ENCODE data around the gene UBA1. TPM values are rescaled to one million over a fixed set of nuclear protein-coding genes. Genes with fewer than 3 reads are reported as not detected.

UBA1 gene
- total and polyA plus RNA-seq, 10 of the 15 experiments (the other 5 are each of a cell fraction or from before 2014, with no cell fraction given): 60.4 to 314 (median 216) TPM

- WGBS (ENCODE audit: insufficient coverage, insufficient replicate concordance, low lambda C conversion rate, missing lambda C conversion rate): 68% methylated on average over 18 of the region's 18 CpGs
- RAD21 ChIA-PET (ENCODE audit: unreplicated experiment): no interaction called here
- intact Hi-C loops (cut with micrococcal nuclease; ENCODE audit: unreplicated experiment): no loop called here
- ATAC-seq (no peak), DNase-seq (ENCODE audit: low read depth, low spot score) (no peak), FAIRE-seq (no peak)
- POLR2A ChIA-PET: no interaction called here
- no peak overlapping the region for H3K27ac ChIP-seq (ENCODE audit: control insufficient read depth, insufficient read depth)
- no peaks in the 10 kb centered on the region for H3K79me2 ChIP-seq (ENCODE audit: control insufficient read depth, insufficient read depth, low read length)
- H3K9me3 ChIP-seq (replicated peaks; ENCODE audit: control insufficient read depth, insufficient read depth, low read length): no peaks in the 10 kb centered on the region
- H4K20me1 ChIP-seq (ENCODE audit: control insufficient read depth, insufficient read depth): no peaks in the 10 kb centered on the region
- peaks cover 0 to 19% of the 10 kb centered on the region in 2 experiments; a peak in 3 of 4 replicates for H3K36me3 ChIP-seq (ENCODE audit: control insufficient read depth in 2 of 2, insufficient read depth in 2 of 2, low read length in 1 of 2)
- SMC1A ChIA-PET (ENCODE audit: uncharacterized antibody, unreplicated experiment): no interaction called here
- H3K4me2 ChIP-seq (ENCODE audit: control insufficient read depth, insufficient read depth): no peak overlapping the region
- H3K27me3 ChIP-seq (replicated peaks in 1 of 2; ENCODE audit: control insufficient read depth in 2 of 2, insufficient read depth in 2 of 2, low read length in 1 of 2): no peaks in the 10 kb centered on the region; a peak in 1 of 4 replicates
- H3K9ac ChIP-seq (ENCODE audit: control insufficient read depth, insufficient read depth, low read length): no peak overlapping the region
- BruUV-seq (replicated peaks): no TSS peak
- CTCF ChIA-PET: no interaction called here
- in situ Hi-C loops (cut with MboI): no loop called here
- no peaks in the 10 kb centered on the region for H3K4me1 ChIP-seq (ENCODE audit: control insufficient read depth, insufficient read depth, low read length)
- TF ChIP-seq EED (IDR thresholded peaks at IDR 0.05; ENCODE audit: low read depth) (no peak), BCL3 (IDR thresholded peaks at IDR 0.05; ENCODE audit: borderline replicate concordance, insufficient read depth, low read depth, low read length, poor library complexity, severe bottlenecking) (no peak), MTA3 (IDR thresholded peaks at IDR 0.05; ENCODE audit: borderline replicate concordance, low read length) (no peak), NR2F1 (conservative IDR thresholded peaks at IDR 0.05) (no peak), LARP7 (IDR thresholded peaks at IDR 0.05) (no peak)
- TF ChIP-seq, protein P1, sequence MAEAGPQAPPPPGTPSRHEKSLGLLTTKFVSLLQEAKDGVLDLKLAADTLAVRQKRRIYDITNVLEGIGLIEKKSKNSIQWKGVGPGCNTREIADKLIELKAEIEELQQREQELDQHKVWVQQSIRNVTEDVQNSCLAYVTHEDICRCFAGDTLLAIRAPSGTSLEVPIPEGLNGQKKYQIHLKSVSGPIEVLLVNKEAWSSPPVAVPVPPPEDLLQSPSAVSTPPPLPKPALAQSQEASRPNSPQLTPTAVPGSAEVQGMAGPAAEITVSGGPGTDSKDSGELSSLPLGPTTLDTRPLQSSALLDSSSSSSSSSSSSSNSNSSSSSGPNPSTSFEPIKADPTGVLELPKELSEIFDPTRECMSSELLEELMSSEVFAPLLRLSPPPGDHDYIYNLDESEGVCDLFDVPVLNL (IDR thresholded peaks at IDR 0.05; ENCODE audit: low read depth, low read length): no peak
- TF ChIP-seq, protein P2, sequence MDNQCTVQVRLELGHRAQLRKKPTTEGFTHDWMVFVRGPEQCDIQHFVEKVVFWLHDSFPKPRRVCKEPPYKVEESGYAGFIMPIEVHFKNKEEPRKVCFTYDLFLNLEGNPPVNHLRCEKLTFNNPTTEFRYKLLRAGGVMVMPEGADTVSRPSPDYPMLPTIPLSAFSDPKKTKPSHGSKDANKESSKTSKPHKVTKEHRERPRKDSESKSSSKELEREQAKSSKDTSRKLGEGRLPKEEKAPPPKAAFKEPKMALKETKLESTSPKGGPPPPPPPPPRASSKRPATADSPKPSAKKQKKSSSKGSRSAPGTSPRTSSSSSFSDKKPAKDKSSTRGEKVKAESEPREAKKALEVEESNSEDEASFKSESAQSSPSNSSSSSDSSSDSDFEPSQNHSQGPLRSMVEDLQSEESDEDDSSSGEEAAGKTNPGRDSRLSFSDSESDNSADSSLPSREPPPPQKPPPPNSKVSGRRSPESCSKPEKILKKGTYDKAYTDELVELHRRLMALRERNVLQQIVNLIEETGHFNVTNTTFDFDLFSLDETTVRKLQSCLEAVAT (IDR thresholded peaks at IDR 0.05): no peak
- TF ChIP-seq, protein P3, sequence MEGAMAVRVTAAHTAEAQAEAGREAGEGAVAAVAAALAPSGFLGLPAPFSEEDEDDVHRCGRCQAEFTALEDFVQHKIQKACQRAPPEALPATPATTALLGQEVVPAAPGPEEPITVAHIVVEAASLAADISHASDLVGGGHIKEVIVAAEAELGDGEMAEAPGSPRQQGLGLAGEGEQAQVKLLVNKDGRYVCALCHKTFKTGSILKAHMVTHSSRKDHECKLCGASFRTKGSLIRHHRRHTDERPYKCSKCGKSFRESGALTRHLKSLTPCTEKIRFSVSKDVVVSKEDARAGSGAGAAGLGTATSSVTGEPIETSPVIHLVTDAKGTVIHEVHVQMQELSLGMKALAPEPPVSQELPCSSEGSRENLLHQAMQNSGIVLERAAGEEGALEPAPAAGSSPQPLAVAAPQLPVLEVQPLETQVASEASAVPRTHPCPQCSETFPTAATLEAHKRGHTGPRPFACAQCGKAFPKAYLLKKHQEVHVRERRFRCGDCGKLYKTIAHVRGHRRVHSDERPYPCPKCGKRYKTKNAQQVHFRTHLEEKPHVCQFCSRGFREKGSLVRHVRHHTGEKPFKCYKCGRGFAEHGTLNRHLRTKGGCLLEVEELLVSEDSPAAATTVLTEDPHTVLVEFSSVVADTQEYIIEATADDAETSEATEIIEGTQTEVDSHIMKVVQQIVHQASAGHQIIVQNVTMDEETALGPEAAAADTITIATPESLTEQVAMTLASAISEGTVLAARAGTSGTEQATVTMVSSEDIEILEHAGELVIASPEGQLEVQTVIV (IDR thresholded peaks at IDR 0.05; ENCODE audit: borderline replicate concordance, partially characterized antibody): no peak
- no peak overlapping the region for H3K4me3 ChIP-seq
- H2AFZ ChIP-seq (ENCODE audit: control insufficient read depth, low read depth, low read length): no peak overlapping the region
Measured at GRCh38 chrX:47179928-47180255, 13.7 kb upstream of the UBA1 start.

All from GM12878 (cell line).